Right lobe of liver (tissue), 6 donors: ENCODE results near the gene MLIP. TPM values are rescaled to one million over a fixed set of nuclear protein-coding genes. Genes with fewer than 3 reads are reported as not detected.

ENCODE experiments used
- ATAC-seq, 4 donors: fragments of 200-7000 bp; cut with Tn5 transposase; one replicate each; pipeline ENCODE4 v1.9.1; 2020; ENCODE audit warnings: mild to moderate bottlenecking in 4 of 4, moderate library complexity in 4 of 4
- DNase-seq, 3 donors: peaks; one replicate each; pipeline ENCODE4 v3.0.0-alpha.2; 2020
- H3K27ac ChIP-seq, 3 donors: fragments of 200-600 bp; one replicate each; pipeline ENCODE4 v1.8.0; 2022
- H3K27me3 ChIP-seq, 2 donors: fragments of 200-600 bp; one replicate each; pipeline ENCODE4 v1.8.0; 2022
- H3K36me3 ChIP-seq, 4 donors: fragments of 200-600 bp; sonication (generic) in 1 of 4; one replicate each; pipeline versions ENCODE4 v1.5.1 to v1.8.0; 2017 to 2022; ENCODE audit warnings: control low read depth in 1 of 4
- H3K4me1 ChIP-seq, 4 donors: fragments of 200-600 bp; sonication (generic) in 1 of 4; one replicate each; pipeline versions ENCODE4 v1.5.1 to v1.8.0; 2017 to 2022; ENCODE audit warnings: control low read depth in 1 of 4
- H3K4me3 ChIP-seq, 3 donors: fragments of 200-600 bp; one replicate each; pipeline ENCODE4 v1.8.0; 2022
- H3K9me3 ChIP-seq, 4 donors: fragments of 200-600 bp; sonication (generic) in 1 of 4; one replicate each; pipeline versions ENCODE4 v1.5.1 to v1.8.0; 2017 to 2022; ENCODE audit warnings: control low read depth in 1 of 4
- POLR2A ChIP-seq: fragments of 450-650 bp; IDR thresholded peaks from one replicate; pipeline ENCODE4 v1.6.1; 2017; ENCODE audit warnings: antibody characterized with exemption, mild to moderate bottlenecking
- WGBS: methylation state at CpG from one replicate; pipeline ENCODE4 v1.1.6; 2018; ENCODE audit warnings: low coverage, low lambda C conversion rate; ENCODE audit not compliant: insufficient coverage; ENCODE audit errors: missing lambda C conversion rate; 5-methylcytosine and 5-hydroxymethylcytosine counted together
- intact Hi-C, 2 donors: fragments of 100-400 bp; cut with DNase I; formaldehyde crosslinking; loops; one replicate each; pipeline versions ENCODE4 v1.11.2 to v1.14.1; 2022
- total RNA-seq, 6 experiments: library from RNA; depleted of rRNA in 2 of 6; stranded (reverse); fragments of >200 nt in 2 of 6; fragmentation: NEBNext Ultra II Directional in 3 of 6; extraction: Animal tissue kit (Norgen Biotek cat#: 25700) in 3 of 6; gene quantifications; one replicate each; pipeline versions ENCODE4 v1.1.0 to v1.2.4, GENCODE V29; 2016 to 2023
- donor health status: DM: no; HTN: yes; CAD: no.
- donor health status: DM: no; HTN: no; CAD: no.
- donor health status: DM: no; HTN: no; CAD: no.
- donor health status: DM: no; HTN: yes; CAD: no.
- donor health status: DM: no; HTN: yes; CAD: no.

The MLIP gene
- total RNA-seq, 6 experiments from 2014 or later, result 20.2 to 64.6 (median 24.4) TPM

DNA sequence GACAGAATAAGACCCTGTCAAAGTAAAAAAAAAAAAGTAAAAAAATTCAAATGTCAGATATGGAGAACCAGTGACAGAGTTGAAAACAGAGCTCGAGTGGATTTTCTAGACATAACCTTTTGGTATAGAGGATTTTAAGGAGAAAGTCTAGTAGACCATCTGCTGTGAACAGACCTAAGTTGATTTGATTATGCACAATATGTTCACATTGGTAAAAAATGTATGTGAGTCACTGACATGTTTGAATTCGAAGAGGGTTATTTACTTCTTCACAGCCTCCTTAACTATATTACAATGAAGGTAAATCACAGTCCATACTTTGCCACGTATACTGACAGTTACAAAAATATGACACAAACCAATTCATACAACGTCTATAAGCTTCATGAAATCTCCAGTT lies 204.4 kb downstream of the MLIP start:
- intact Hi-C loops, result no loop called here

More for the DNA sequence above, 204.4 kb downstream of the MLIP start:
- Histone ChIP-seq H3K36me3 (no peaks in the 10 kb centered on the region), H3K4me3 (no peak overlapping the region), H3K4me1 (no peaks in the 10 kb centered on the region), H3K27ac (no peak overlapping the region), H3K9me3 (no peaks in the 10 kb centered on the region), H3K27me3 (no peaks in the 10 kb centered on the region)
- whole genome bisulfite sequencing, result 54% methylated on average over 4 of the region's 4 CpGs
- DNase-seq (no peak), ATAC-seq (no peak)
- no peak for TF ChIP-seq POLR2A

Other genes with a start within 250 kb of the MLIP start
- gene TINAG, start 197.0 kb downstream of the MLIP start, total RNA-seq, result not detected